ENCODE results near the gene GPR37.

Gene GPR37

GRCh38 chr7:124761164-124761715 lies 4.4 kb downstream of the GPR37 start:
- TF ChIP-seq CTCF (conservative IDR thresholded peaks at IDR 0.05; ENCODE audit: low read depth, low read length): no peak
- Histone ChIP-seq H2AFZ (ENCODE audit: low read depth) (no peak overlapping the region), H4K20me1 (ENCODE audit: insufficient read depth) (no peaks in the 10 kb centered on the region), H3K4me1 (ENCODE audit: low read depth, poor library complexity, severe bottlenecking) (peaks cover 26% of the 10 kb centered on the region), H3K4me3 (IDR thresholded peaks at IDR 0.05; ENCODE audit: insufficient read depth, low read depth, low read length) (no peak overlapping the region), H3K36me3 (ENCODE audit: insufficient read depth) (no peaks in the 10 kb centered on the region), H3K4me2 (no peak overlapping the region), H3K27me3 (ENCODE audit: insufficient read depth, low read depth) (no peaks in the 10 kb centered on the region), H3K79me2 (ENCODE audit: insufficient read depth, low read depth) (no peaks in the 10 kb centered on the region; the same call in 1 of the 2 replicates), H3K27ac (no peak overlapping the region), H3K9ac (no peak overlapping the region)

- Histone ChIP-seq H3K4me2 (no peak overlapping the region), H3K27me3 (ENCODE audit: insufficient read depth, low read depth) (no peaks in the 10 kb centered on the region), H2AFZ (ENCODE audit: low read depth) (no peak overlapping the region), H4K20me1 (ENCODE audit: insufficient read depth) (no peaks in the 10 kb centered on the region), H3K4me1 (ENCODE audit: low read depth, poor library complexity, severe bottlenecking) (peaks cover 19% of the 10 kb centered on the region), H3K36me3 (ENCODE audit: insufficient read depth) (no peaks in the 10 kb centered on the region), H3K27ac (no peak overlapping the region), H3K4me3 (IDR thresholded peaks at IDR 0.05; ENCODE audit: insufficient read depth, low read depth, low read length) (no peak overlapping the region), H3K9ac (no peak overlapping the region), H3K79me2 (ENCODE audit: insufficient read depth, low read depth) (no peaks in the 10 kb centered on the region; the same call in 1 of the 2 replicates)
- no peak for TF ChIP-seq CTCF (conservative IDR thresholded peaks at IDR 0.05; ENCODE audit: low read depth, low read length)
Measured at GRCh38 chr7:124758327-124758726, 7.3 kb downstream of the GPR37 start.

GRCh38 chr7:124754576-124755268 lies 10.9 kb downstream of the GPR37 start:
- Histone ChIP-seq H3K4me2 (no peak overlapping the region), H3K79me2 (ENCODE audit: insufficient read depth, low read depth) (no peaks in the 10 kb centered on the region; the same call in 1 of the 2 replicates), H3K27me3 (ENCODE audit: insufficient read depth, low read depth) (no peaks in the 10 kb centered on the region), H3K9ac (no peak overlapping the region), H2AFZ (ENCODE audit: low read depth) (no peak overlapping the region), H3K4me1 (ENCODE audit: low read depth, poor library complexity, severe bottlenecking) (no peaks in the 10 kb centered on the region), H4K20me1 (ENCODE audit: insufficient read depth) (no peaks in the 10 kb centered on the region), H3K4me3 (IDR thresholded peaks at IDR 0.05; ENCODE audit: insufficient read depth, low read depth, low read length) (no peak overlapping the region), H3K36me3 (ENCODE audit: insufficient read depth) (no peaks in the 10 kb centered on the region), H3K27ac (no peak overlapping the region)
- TF ChIP-seq CTCF (conservative IDR thresholded peaks at IDR 0.05; ENCODE audit: low read depth, low read length): no peak

- H4K20me1 ChIP-seq (ENCODE audit: insufficient read depth): no peaks in the 10 kb centered on the region
- no peak overlapping the region for H3K4me2 ChIP-seq
- H3K36me3 ChIP-seq (ENCODE audit: insufficient read depth): no peaks in the 10 kb centered on the region
- no peak overlapping the region for H2AFZ ChIP-seq (ENCODE audit: low read depth)
- H3K4me3 ChIP-seq (IDR thresholded peaks at IDR 0.05; ENCODE audit: insufficient read depth, low read depth, low read length): no peak overlapping the region
- H3K27ac ChIP-seq: no peak overlapping the region
- no peak for TF ChIP-seq CTCF (conservative IDR thresholded peaks at IDR 0.05; ENCODE audit: low read depth, low read length)
- no peaks in the 10 kb centered on the region for H3K4me1 ChIP-seq (ENCODE audit: low read depth, poor library complexity, severe bottlenecking)
- no peak overlapping the region for H3K9ac ChIP-seq
- H3K27me3 ChIP-seq (ENCODE audit: insufficient read depth, low read depth): no peaks in the 10 kb centered on the region
- no peaks in the 10 kb centered on the region for H3K79me2 ChIP-seq (ENCODE audit: insufficient read depth, low read depth)
Measured at GRCh38 chr7:124752310-124752709, 13.3 kb downstream of the GPR37 start.

Data from KMS-11 (cell line).